ENCODE results near the gene ETS1.

ETS1 gene

DNA sequence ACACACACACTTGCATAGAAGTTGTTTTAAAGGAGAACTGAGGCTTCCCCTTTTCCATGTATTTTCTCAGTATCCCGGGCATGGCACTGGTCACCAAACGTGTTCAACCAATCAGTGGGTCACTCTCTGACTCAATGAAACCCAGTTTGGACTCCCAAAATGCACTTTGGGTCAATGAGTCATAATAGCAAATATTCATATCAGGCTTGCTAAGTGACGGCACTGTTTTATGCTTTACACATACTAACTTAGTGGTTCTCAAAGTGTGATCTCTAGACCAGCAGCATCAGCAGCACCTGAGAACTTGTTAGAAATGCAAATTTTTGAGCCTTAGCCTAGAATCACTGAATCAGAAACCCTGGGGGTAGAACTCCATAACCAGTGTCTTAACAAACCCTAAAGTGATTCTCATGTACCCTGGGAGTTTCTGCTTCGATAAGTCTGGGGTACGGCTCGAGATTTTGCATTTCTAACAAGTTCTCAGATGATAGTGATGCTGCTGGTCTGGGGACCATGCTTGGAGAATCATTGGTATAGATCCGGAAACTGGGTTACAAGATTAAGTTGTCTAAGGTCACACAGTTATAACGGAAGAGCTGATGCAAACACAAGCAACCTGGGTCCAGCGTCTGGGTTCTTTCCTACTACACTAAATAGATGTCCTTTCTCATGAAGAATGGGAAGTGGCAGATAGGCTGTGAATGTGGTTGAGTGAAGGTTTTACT lies 35.6 kb downstream of the ETS1 start:
- Histone ChIP-seq H3K27ac (no peak overlapping the region), H4K20me1 (ENCODE audit: insufficient read depth) (no peaks in the 10 kb centered on the region), H2AFZ (ENCODE audit: low read depth) (no peak overlapping the region), H3K4me1 (ENCODE audit: low read depth, poor library complexity, severe bottlenecking) (no peaks in the 10 kb centered on the region), H3K79me2 (ENCODE audit: insufficient read depth, low read depth) (no peaks in the 10 kb centered on the region), H3K4me3 (IDR thresholded peaks at IDR 0.05; ENCODE audit: insufficient read depth, low read depth, low read length) (no peak overlapping the region), H3K36me3 (ENCODE audit: insufficient read depth) (no peaks in the 10 kb centered on the region), H3K9ac (no peak overlapping the region), H3K4me2 (no peak overlapping the region), H3K27me3 (ENCODE audit: insufficient read depth, low read depth) (no peaks in the 10 kb centered on the region)
- TF ChIP-seq, protein P1, sequence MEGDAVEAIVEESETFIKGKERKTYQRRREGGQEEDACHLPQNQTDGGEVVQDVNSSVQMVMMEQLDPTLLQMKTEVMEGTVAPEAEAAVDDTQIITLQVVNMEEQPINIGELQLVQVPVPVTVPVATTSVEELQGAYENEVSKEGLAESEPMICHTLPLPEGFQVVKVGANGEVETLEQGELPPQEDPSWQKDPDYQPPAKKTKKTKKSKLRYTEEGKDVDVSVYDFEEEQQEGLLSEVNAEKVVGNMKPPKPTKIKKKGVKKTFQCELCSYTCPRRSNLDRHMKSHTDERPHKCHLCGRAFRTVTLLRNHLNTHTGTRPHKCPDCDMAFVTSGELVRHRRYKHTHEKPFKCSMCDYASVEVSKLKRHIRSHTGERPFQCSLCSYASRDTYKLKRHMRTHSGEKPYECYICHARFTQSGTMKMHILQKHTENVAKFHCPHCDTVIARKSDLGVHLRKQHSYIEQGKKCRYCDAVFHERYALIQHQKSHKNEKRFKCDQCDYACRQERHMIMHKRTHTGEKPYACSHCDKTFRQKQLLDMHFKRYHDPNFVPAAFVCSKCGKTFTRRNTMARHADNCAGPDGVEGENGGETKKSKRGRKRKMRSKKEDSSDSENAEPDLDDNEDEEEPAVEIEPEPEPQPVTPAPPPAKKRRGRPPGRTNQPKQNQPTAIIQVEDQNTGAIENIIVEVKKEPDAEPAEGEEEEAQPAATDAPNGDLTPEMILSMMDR (conservative IDR thresholded peaks at IDR 0.05; ENCODE audit: low read depth, low read length), result no peak

DNA sequence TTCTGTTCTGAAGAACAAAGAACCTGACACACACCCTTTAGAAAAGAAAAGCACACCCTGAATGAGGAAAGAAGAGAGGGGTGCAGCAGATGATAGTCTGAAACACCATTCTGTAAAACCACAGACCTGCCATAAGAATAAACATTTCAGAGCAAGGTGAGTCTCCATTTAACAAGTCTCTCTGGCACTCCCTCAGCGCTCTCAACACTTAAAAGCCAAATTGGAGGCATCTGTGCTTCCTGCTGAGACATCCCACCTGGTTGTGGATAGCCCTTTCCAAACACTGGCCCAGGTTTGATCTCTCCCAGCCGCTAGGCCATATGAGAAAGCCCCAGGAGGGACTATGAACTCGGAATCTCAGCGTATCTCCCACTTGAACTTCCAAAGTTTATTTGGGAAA lies 36.3 kb downstream of the ETS1 start:
- no peaks in the 10 kb centered on the region for H4K20me1 ChIP-seq (ENCODE audit: insufficient read depth)
- no peak overlapping the region for H3K4me2 ChIP-seq
- H2AFZ ChIP-seq (ENCODE audit: low read depth), result no peak overlapping the region

DNA sequence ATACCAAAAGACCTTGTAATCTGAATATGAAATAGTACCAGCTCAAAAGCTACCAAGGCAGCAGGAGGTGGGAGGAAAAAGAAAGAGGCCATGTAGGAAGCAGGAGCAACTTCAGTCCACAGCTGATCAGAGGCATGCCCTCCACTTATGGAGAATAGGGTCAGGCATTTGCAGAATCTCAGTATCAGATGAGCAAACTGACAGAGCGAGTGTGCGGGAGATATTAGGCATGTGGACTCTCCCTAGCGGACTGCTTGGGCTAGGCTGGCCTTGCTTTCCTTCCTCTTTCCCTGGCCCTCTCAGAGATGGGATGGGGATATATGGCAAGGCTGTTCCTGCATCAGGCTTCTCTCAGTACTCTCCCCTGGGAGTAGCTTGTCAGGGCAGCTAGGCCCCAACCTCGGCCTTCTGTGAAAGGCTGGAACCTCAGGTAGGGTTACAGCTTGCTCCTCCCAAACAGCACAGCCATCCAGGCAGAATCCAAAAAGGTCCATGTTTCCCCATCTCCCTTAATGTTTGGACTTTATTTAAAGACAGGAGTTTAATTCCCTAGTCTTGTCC lies 37.0 kb downstream of the ETS1 start:
- Histone ChIP-seq H3K27me3 (ENCODE audit: insufficient read depth, low read depth) (no peaks in the 10 kb centered on the region), H3K9ac (no peak overlapping the region), H3K27ac (no peak overlapping the region), H3K4me3 (IDR thresholded peaks at IDR 0.05; ENCODE audit: insufficient read depth, low read depth, low read length) (no peak overlapping the region), H3K4me1 (ENCODE audit: low read depth, poor library complexity, severe bottlenecking) (no peaks in the 10 kb centered on the region), H3K79me2 (ENCODE audit: insufficient read depth, low read depth) (no peaks in the 10 kb centered on the region), H2AFZ (ENCODE audit: low read depth) (no peak overlapping the region), H4K20me1 (ENCODE audit: insufficient read depth) (no peaks in the 10 kb centered on the region), H3K4me2 (no peak overlapping the region), H3K36me3 (ENCODE audit: insufficient read depth) (no peaks in the 10 kb centered on the region)
- TF ChIP-seq, protein P1 (conservative IDR thresholded peaks at IDR 0.05; ENCODE audit: low read depth, low read length), result no peak

More for the DNA sequence above, 36.3 kb downstream of the ETS1 start:
- Histone ChIP-seq H3K36me3 (ENCODE audit: insufficient read depth) (no peaks in the 10 kb centered on the region), H3K27me3 (ENCODE audit: insufficient read depth, low read depth) (no peaks in the 10 kb centered on the region), H3K4me3 (IDR thresholded peaks at IDR 0.05; ENCODE audit: insufficient read depth, low read depth, low read length) (no peak overlapping the region), H3K79me2 (ENCODE audit: insufficient read depth, low read depth) (no peaks in the 10 kb centered on the region), H3K9ac (no peak overlapping the region), H3K4me1 (ENCODE audit: low read depth, poor library complexity, severe bottlenecking) (no peaks in the 10 kb centered on the region), H3K27ac (no peak overlapping the region)
- TF ChIP-seq, protein P1 (conservative IDR thresholded peaks at IDR 0.05; ENCODE audit: low read depth, low read length), result no peak

DNA sequence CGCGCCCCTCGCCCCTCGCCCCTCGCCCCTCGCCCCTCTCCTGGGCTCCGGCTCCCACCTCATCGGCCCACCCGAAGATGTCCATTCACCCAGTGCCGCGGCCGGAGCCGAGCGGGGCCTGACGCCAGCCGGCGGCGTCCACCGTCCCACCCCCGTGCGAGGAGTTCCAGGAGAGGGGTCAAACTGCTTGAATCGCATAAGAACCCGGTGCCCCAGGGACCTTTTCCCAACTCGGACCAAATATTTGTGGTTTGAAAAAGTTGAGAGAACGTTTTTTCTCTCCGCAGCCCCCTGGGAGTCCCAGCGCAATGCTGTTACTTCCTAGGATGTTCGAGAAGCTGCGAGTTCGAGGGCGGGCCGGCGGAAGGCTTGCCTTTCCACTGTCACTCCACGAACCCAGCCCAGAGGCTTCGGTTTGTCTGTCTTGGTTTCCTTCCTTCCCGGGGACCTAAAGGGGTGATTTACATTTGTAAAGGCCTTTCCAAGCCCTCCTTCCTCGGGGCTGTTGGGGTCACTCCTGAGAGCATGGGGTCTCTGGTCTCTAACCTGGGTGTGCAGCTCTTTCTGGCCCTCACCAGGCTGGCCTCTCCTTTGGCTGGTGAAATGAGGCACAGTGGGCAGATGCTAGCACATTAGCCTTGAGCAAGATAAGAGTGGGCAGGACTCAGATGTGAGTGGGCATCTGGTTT lies 38.0 kb downstream of the ETS1 start:
- Histone ChIP-seq H3K4me1 (ENCODE audit: low read depth, poor library complexity, severe bottlenecking) (no peaks in the 10 kb centered on the region), H3K9ac (no peak overlapping the region), H3K4me3 (IDR thresholded peaks at IDR 0.05; ENCODE audit: insufficient read depth, low read depth, low read length) (no peak overlapping the region)

More for the DNA sequence above, 38.0 kb downstream of the ETS1 start:
- no peaks in the 10 kb centered on the region for H3K27me3 ChIP-seq (ENCODE audit: insufficient read depth, low read depth)
- H3K36me3 ChIP-seq (ENCODE audit: insufficient read depth), result no peaks in the 10 kb centered on the region
- H3K79me2 ChIP-seq (ENCODE audit: insufficient read depth, low read depth), result no peaks in the 10 kb centered on the region
- H4K20me1 ChIP-seq (ENCODE audit: insufficient read depth), result no peaks in the 10 kb centered on the region
- H3K4me2 ChIP-seq, result no peak overlapping the region
- TF ChIP-seq, protein P1 (conservative IDR thresholded peaks at IDR 0.05; ENCODE audit: low read depth, low read length), result no peak
- H2AFZ ChIP-seq (ENCODE audit: low read depth), result no peak overlapping the region
- no peak overlapping the region for H3K27ac ChIP-seq
